ENCODE data around the gene WWOX. TPM values are rescaled to one million over a fixed set of nuclear protein-coding genes. Genes with fewer than 3 reads are reported as not detected.

The WWOX gene
- total RNA-seq, 1 donor from 2014 or later, result 18.6 TPM

DNA sequence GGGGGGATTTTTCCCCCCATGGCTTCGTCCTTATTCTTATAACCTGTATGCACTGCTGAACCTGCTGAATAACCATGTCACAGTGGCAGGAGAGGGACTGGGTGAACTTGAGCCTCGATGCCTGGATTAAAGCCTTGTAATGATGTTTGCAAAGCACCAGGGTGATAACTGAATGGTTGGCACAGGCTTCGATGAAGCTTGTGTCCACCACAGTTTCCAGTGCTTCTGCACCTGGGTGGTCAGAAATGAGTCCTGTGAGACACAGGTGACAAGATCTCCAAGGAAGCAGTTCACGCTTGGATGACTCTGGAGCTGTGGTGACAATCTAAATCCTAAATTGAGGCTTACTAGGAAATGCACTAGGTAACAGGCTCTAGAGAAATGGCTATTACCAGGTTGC lies 771.8 kb downstream of the WWOX start:
- Mint-ChIP-seq H3K27me3 (ENCODE audit: unreplicated experiment) (no peaks in the 10 kb centered on the region), H3K4me1 (ENCODE audit: unreplicated experiment) (peaks cover 16% of the 10 kb centered on the region), H3K9me3 (ENCODE audit: unreplicated experiment) (no peaks in the 10 kb centered on the region), H3K36me3 (ENCODE audit: low read depth, unreplicated experiment) (no peaks in the 10 kb centered on the region), H3K27ac (ENCODE audit: unreplicated experiment) (no peak overlapping the region), H3K4me3 (ENCODE audit: unreplicated experiment) (no peak overlapping the region)
- DNase-seq (ENCODE audit: low spot score), result no peak
- TF ChIP-seq, protein P1, sequence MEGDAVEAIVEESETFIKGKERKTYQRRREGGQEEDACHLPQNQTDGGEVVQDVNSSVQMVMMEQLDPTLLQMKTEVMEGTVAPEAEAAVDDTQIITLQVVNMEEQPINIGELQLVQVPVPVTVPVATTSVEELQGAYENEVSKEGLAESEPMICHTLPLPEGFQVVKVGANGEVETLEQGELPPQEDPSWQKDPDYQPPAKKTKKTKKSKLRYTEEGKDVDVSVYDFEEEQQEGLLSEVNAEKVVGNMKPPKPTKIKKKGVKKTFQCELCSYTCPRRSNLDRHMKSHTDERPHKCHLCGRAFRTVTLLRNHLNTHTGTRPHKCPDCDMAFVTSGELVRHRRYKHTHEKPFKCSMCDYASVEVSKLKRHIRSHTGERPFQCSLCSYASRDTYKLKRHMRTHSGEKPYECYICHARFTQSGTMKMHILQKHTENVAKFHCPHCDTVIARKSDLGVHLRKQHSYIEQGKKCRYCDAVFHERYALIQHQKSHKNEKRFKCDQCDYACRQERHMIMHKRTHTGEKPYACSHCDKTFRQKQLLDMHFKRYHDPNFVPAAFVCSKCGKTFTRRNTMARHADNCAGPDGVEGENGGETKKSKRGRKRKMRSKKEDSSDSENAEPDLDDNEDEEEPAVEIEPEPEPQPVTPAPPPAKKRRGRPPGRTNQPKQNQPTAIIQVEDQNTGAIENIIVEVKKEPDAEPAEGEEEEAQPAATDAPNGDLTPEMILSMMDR (IDR thresholded peaks at IDR 0.05; ENCODE audit: unreplicated experiment), result no peak

DNA sequence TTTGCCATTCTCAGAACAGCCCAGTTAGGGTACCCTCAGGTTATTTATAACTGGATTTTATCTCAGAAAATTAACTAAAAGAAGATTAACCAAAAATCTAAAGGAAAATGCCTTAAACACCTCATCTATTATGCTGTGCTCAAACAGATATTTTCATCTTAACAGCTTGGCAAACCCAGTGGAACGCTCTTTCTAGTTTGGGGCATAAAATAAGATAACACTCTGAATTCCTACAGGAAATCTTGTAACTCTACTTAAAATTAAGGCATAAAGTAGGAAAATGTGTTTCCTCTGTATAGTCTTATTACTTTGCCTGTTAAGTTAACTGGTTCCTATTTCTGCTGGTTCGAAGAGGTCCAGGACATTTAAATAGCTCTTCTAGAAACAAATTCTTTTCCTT lies 777.2 kb downstream of the WWOX start:
- H3K27me3 Mint-ChIP-seq (ENCODE audit: unreplicated experiment), result peaks cover 1% of the 10 kb centered on the region
- H3K4me3 Mint-ChIP-seq (ENCODE audit: unreplicated experiment), result no peak overlapping the region
- no peak overlapping the region for H3K27ac Mint-ChIP-seq (ENCODE audit: unreplicated experiment)
- TF ChIP-seq, protein P1 (IDR thresholded peaks at IDR 0.05; ENCODE audit: unreplicated experiment), result no peak
- H3K9me3 Mint-ChIP-seq (ENCODE audit: unreplicated experiment), result no peaks in the 10 kb centered on the region
- no peaks in the 10 kb centered on the region for H3K36me3 Mint-ChIP-seq (ENCODE audit: low read depth, unreplicated experiment)
- DNase-seq (ENCODE audit: low spot score), result no peak
- H3K4me1 Mint-ChIP-seq (ENCODE audit: unreplicated experiment), result peaks cover 9% of the 10 kb centered on the region

DNA sequence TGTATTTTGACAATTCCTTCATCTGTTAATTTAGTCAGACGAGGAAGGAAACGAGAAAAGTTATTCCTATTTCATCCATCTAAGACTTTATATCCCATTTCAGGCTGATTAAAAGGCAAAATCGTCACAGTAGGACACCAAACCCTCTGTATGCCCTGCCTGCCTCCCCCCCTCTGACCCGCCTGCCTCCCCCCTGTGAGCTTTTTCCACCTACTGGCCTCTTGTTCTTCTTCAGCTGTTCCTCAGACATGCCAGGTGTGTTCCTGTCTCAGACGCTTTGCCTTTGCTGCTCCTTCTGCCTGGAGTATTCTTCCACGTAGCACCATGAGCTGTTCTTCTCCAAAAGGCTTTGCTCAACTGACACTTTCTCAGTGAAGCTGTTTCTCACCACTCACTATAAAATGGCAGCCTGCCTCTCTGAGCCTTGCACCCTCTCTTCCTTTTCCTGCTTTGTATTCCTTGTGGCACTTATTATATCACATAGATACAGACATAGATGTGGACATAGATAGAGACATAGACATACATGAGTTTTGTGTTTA lies 777.7 kb downstream of the WWOX start:
- H3K27me3 Mint-ChIP-seq (ENCODE audit: unreplicated experiment), result peaks cover 1% of the 10 kb centered on the region
- TF ChIP-seq, protein P1 (IDR thresholded peaks at IDR 0.05; ENCODE audit: unreplicated experiment), result no peak

DNA sequence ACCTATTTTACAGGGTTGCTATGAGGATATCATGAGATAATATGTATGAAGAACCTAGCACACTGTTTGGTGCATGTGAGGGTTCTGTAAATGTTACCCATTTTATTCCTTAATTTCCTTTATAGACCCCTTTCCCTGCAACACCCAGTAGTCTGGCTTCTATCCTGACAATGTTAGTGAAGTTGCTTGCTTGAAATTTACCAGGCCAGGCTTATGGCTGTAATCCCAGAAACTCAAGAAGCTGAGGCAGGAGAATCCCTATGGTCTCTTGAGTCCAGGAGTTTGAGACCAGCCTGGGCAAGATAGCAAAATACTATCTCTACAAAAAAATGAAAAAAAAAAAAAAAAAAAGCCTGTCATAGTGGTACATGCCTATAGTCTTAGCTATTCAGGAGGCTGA lies 779.1 kb downstream of the WWOX start:
- peaks cover 1% of the 10 kb centered on the region for H3K27me3 Mint-ChIP-seq (ENCODE audit: unreplicated experiment)
- H3K36me3 Mint-ChIP-seq (ENCODE audit: low read depth, unreplicated experiment), result no peaks in the 10 kb centered on the region
- no peak overlapping the region for H3K27ac Mint-ChIP-seq (ENCODE audit: unreplicated experiment)
- DNase-seq (ENCODE audit: low spot score), result no peak
- TF ChIP-seq, protein P1 (IDR thresholded peaks at IDR 0.05; ENCODE audit: unreplicated experiment), result no peak
- no peaks in the 10 kb centered on the region for H3K9me3 Mint-ChIP-seq (ENCODE audit: unreplicated experiment)
- no peak overlapping the region for H3K4me3 Mint-ChIP-seq (ENCODE audit: unreplicated experiment)
- H3K4me1 Mint-ChIP-seq (ENCODE audit: unreplicated experiment), result peaks cover 9% of the 10 kb centered on the region

More for the DNA sequence above, 777.7 kb downstream of the WWOX start:
- Mint-ChIP-seq H3K4me1 (ENCODE audit: unreplicated experiment) (peaks cover 9% of the 10 kb centered on the region), H3K36me3 (ENCODE audit: low read depth, unreplicated experiment) (no peaks in the 10 kb centered on the region), H3K4me3 (ENCODE audit: unreplicated experiment) (no peak overlapping the region), H3K27ac (ENCODE audit: unreplicated experiment) (no peak overlapping the region), H3K9me3 (ENCODE audit: unreplicated experiment) (no peaks in the 10 kb centered on the region)
- DNase-seq (ENCODE audit: low spot score), result no peak

DNA sequence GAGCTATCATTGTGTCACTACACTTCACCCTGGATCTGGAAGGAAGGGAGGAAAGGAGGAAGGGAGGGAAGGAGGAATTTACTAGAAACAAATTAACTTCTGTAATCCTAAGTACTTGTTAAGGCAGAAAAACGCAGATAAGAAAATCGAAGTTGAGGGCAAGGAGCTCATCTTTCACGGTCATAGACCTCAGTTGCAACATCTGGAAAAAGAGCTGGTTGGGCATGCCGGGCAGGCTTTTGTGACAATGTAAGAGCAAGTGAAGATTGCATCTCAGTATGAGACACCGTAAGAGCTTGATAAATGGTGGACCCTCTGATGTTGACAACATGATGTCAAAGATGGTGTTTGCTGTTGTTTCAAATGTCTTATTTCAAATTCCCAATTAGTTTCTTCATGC lies 779.6 kb downstream of the WWOX start:
- Mint-ChIP-seq H3K27ac (ENCODE audit: unreplicated experiment) (no peak overlapping the region), H3K27me3 (ENCODE audit: unreplicated experiment) (peaks cover 1% of the 10 kb centered on the region), H3K36me3 (ENCODE audit: low read depth, unreplicated experiment) (no peaks in the 10 kb centered on the region), H3K9me3 (ENCODE audit: unreplicated experiment) (no peaks in the 10 kb centered on the region), H3K4me1 (ENCODE audit: unreplicated experiment) (peaks cover 9% of the 10 kb centered on the region), H3K4me3 (ENCODE audit: unreplicated experiment) (no peak overlapping the region)
- DNase-seq (ENCODE audit: low spot score), result no peak
- TF ChIP-seq, protein P1 (IDR thresholded peaks at IDR 0.05; ENCODE audit: unreplicated experiment), result no peak
